ENCODE data around the gene MORN1.
"Not testable (repeated sequence)": the region's sequence is repeated elsewhere in the genome, so short reads cannot be mapped to it uniquely, and the experiment has no call there.

The MORN1 gene

GRCh38 chr1:2297246-2298011 is 93.9 kb downstream of the MORN1 start:
- WGBS (ENCODE audit: insufficient coverage, insufficient read length), result no CpG with 5 or more reads among the region's 35 CpGs
- no peak overlapping the region for H3K4me3 ChIP-seq (ENCODE audit: low read length)
- H3K36me3 ChIP-seq (ENCODE audit: control insufficient read depth, insufficient read depth, low read length), result no peaks in the 10 kb centered on the region; the same call in 1 of the 2 replicates
- H3K27ac ChIP-seq (ENCODE audit: low read length), result no peak overlapping the region
- no peaks in the 10 kb centered on the region for H3K27me3 ChIP-seq (ENCODE audit: control insufficient read depth, insufficient read depth, low read length)
- no peak for DNase-seq (ENCODE audit: low read depth, low spot score)
- H3K9me3 ChIP-seq (ENCODE audit: control insufficient read depth, insufficient read depth, low read length), result no peaks in the 10 kb centered on the region
- H3K4me1 ChIP-seq (ENCODE audit: control insufficient read depth, insufficient read depth, low read length), result no peaks in the 10 kb centered on the region; the same call in 1 of the 2 replicates

- H3K4me1 ChIP-seq (ENCODE audit: control insufficient read depth, insufficient read depth, low read length), result peaks cover 1% of the 10 kb centered on the region; the same call in 1 of the 2 replicates
- no peak overlapping the region for H3K4me3 ChIP-seq (ENCODE audit: low read length)
- H3K36me3 ChIP-seq (ENCODE audit: control insufficient read depth, insufficient read depth, low read length), result no peaks in the 10 kb centered on the region; the same call in 1 of the 2 replicates
- H3K27me3 ChIP-seq (ENCODE audit: control insufficient read depth, insufficient read depth, low read length), result no peaks in the 10 kb centered on the region
- no peak for DNase-seq (ENCODE audit: low read depth, low spot score)
- WGBS (ENCODE audit: insufficient coverage, insufficient read length), result no CpG with 5 or more reads among the region's 18 CpGs
- no peaks in the 10 kb centered on the region for H3K9me3 ChIP-seq (ENCODE audit: control insufficient read depth, insufficient read depth, low read length)
- no peak overlapping the region for H3K27ac ChIP-seq (ENCODE audit: low read length)
Observed at GRCh38 chr1:2296614-2297013, 94.7 kb downstream of the MORN1 start.

- not testable (repeated sequence) for H3K4me1 ChIP-seq (ENCODE audit: control insufficient read depth, insufficient read depth, low read length); H3K4me3 ChIP-seq (ENCODE audit: low read length); H3K27me3 ChIP-seq (ENCODE audit: control insufficient read depth, insufficient read depth, low read length); H3K27ac ChIP-seq (ENCODE audit: low read length); H3K36me3 ChIP-seq (ENCODE audit: control insufficient read depth, insufficient read depth, low read length); H3K9me3 ChIP-seq (ENCODE audit: control insufficient read depth, insufficient read depth, low read length); DNase-seq (ENCODE audit: low read depth, low spot score)
- WGBS (ENCODE audit: insufficient coverage, insufficient read length), result no CpG with 5 or more reads among the region's 9 CpGs
Observed at GRCh38 chr1:2296211-2296610, 95.1 kb downstream of the MORN1 start.

GRCh38 chr1:2295526-2295925 is 95.8 kb downstream of the MORN1 start:
- DNase-seq (ENCODE audit: low read depth, low spot score), result no peak
- peaks cover 1% of the 10 kb centered on the region; the same call in 1 of the 2 replicates for H3K4me1 ChIP-seq (ENCODE audit: control insufficient read depth, insufficient read depth, low read length)
- WGBS (ENCODE audit: insufficient coverage, insufficient read length), result no CpG with 5 or more reads among the region's 13 CpGs

GRCh38 chr1:2294725-2295078 is 96.7 kb downstream of the MORN1 start:
- H3K4me1 ChIP-seq (ENCODE audit: control insufficient read depth, insufficient read depth, low read length), result peaks cover 2% of the 10 kb centered on the region; the same call in 1 of the 2 replicates
- H3K36me3 ChIP-seq (ENCODE audit: control insufficient read depth, insufficient read depth, low read length), result no peaks in the 10 kb centered on the region; the same call in 1 of the 2 replicates
- H3K27ac ChIP-seq (ENCODE audit: low read length), result no peak overlapping the region
- no peaks in the 10 kb centered on the region for H3K27me3 ChIP-seq (ENCODE audit: control insufficient read depth, insufficient read depth, low read length)
- no peaks in the 10 kb centered on the region for H3K9me3 ChIP-seq (ENCODE audit: control insufficient read depth, insufficient read depth, low read length)
- no peak overlapping the region for H3K4me3 ChIP-seq (ENCODE audit: low read length)
- WGBS (ENCODE audit: insufficient coverage, insufficient read length), result no CpG with 5 or more reads among the region's 5 CpGs
- no peak for DNase-seq (ENCODE audit: low read depth, low spot score)

More at GRCh38 chr1:2295526-2295925, 95.8 kb downstream of the MORN1 start:
- Histone ChIP-seq H3K27me3 (ENCODE audit: control insufficient read depth, insufficient read depth, low read length) (no peaks in the 10 kb centered on the region), H3K36me3 (ENCODE audit: control insufficient read depth, insufficient read depth, low read length) (no peaks in the 10 kb centered on the region; the same call in 1 of the 2 replicates), H3K9me3 (ENCODE audit: control insufficient read depth, insufficient read depth, low read length) (no peaks in the 10 kb centered on the region), H3K27ac (ENCODE audit: low read length) (no peak overlapping the region), H3K4me3 (ENCODE audit: low read length) (no peak overlapping the region)

GRCh38 chr1:2294033-2294724 is 97.2 kb downstream of the MORN1 start:
- Histone ChIP-seq H3K4me3 (ENCODE audit: low read length) (no peak overlapping the region), H3K4me1 (ENCODE audit: control insufficient read depth, insufficient read depth, low read length) (peaks cover 4% of the 10 kb centered on the region; the same call in 1 of the 2 replicates), H3K27ac (ENCODE audit: low read length) (no peak overlapping the region), H3K27me3 (ENCODE audit: control insufficient read depth, insufficient read depth, low read length) (no peaks in the 10 kb centered on the region), H3K9me3 (ENCODE audit: control insufficient read depth, insufficient read depth, low read length) (no peaks in the 10 kb centered on the region), H3K36me3 (ENCODE audit: control insufficient read depth, insufficient read depth, low read length) (no peaks in the 10 kb centered on the region; the same call in 1 of the 2 replicates)
- WGBS (ENCODE audit: insufficient coverage, insufficient read length), result no CpG with 5 or more reads among the region's 23 CpGs
- DNase-seq (ENCODE audit: low read depth, low spot score), result no peak

GRCh38 chr1:2292725-2293450 is 98.5 kb downstream of the MORN1 start:
- H3K27ac ChIP-seq (ENCODE audit: low read length), result no peak overlapping the region
- H3K4me3 ChIP-seq (ENCODE audit: low read length), result no peak overlapping the region
- H3K4me1 ChIP-seq (ENCODE audit: control insufficient read depth, insufficient read depth, low read length), result peaks cover 5% of the 10 kb centered on the region; the same call in 1 of the 2 replicates
- no peaks in the 10 kb centered on the region for H3K27me3 ChIP-seq (ENCODE audit: control insufficient read depth, insufficient read depth, low read length)
- H3K36me3 ChIP-seq (ENCODE audit: control insufficient read depth, insufficient read depth, low read length), result no peaks in the 10 kb centered on the region; the same call in 1 of the 2 replicates
- no peaks in the 10 kb centered on the region for H3K9me3 ChIP-seq (ENCODE audit: control insufficient read depth, insufficient read depth, low read length)
- no CpG with 5 or more reads among the region's 30 CpGs for WGBS (ENCODE audit: insufficient coverage, insufficient read length)
- DNase-seq (ENCODE audit: low read depth, low spot score), result no peak

GRCh38 chr1:2291577-2291976 is 99.8 kb downstream of the MORN1 start:
- no CpG with 5 or more reads among the region's 5 CpGs for WGBS (ENCODE audit: insufficient coverage, insufficient read length)
- no peaks in the 10 kb centered on the region for H3K27me3 ChIP-seq (ENCODE audit: control insufficient read depth, insufficient read depth, low read length)
- no peaks in the 10 kb centered on the region for H3K9me3 ChIP-seq (ENCODE audit: control insufficient read depth, insufficient read depth, low read length)
- no peak overlapping the region for H3K4me3 ChIP-seq (ENCODE audit: low read length)
- H3K4me1 ChIP-seq (ENCODE audit: control insufficient read depth, insufficient read depth, low read length), result peaks cover 5% of the 10 kb centered on the region; the same call in 1 of the 2 replicates
- H3K27ac ChIP-seq (ENCODE audit: low read length), result no peak overlapping the region
- DNase-seq (ENCODE audit: low read depth, low spot score), result no peak
- no peaks in the 10 kb centered on the region for H3K36me3 ChIP-seq (ENCODE audit: control insufficient read depth, insufficient read depth, low read length)

GRCh38 chr1:2290595-2291510 is 100.5 kb downstream of the MORN1 start:
- DNase-seq (ENCODE audit: low read depth, low spot score), result no peak
- Histone ChIP-seq H3K4me1 (ENCODE audit: control insufficient read depth, insufficient read depth, low read length) (peaks cover 5% of the 10 kb centered on the region; the same call in 1 of the 2 replicates), H3K9me3 (ENCODE audit: control insufficient read depth, insufficient read depth, low read length) (no peaks in the 10 kb centered on the region), H3K4me3 (ENCODE audit: low read length) (no peak overlapping the region), H3K27me3 (ENCODE audit: control insufficient read depth, insufficient read depth, low read length) (no peaks in the 10 kb centered on the region), H3K36me3 (ENCODE audit: control insufficient read depth, insufficient read depth, low read length) (no peaks in the 10 kb centered on the region), H3K27ac (ENCODE audit: low read length) (no peak overlapping the region)
- no CpG with 5 or more reads among the region's 41 CpGs for WGBS (ENCODE audit: insufficient coverage, insufficient read length)

Measured in iPS DF 6.9 (cell line).